Measurements from ENCODE around the gene WDR46. TPM values are rescaled to one million over a fixed set of nuclear protein-coding genes. Genes with fewer than 3 reads are reported as not detected.

The WDR46 gene
- total RNA-seq, 2 donors from 2014 or later = 41.3 to 47.2 TPM

DNA sequence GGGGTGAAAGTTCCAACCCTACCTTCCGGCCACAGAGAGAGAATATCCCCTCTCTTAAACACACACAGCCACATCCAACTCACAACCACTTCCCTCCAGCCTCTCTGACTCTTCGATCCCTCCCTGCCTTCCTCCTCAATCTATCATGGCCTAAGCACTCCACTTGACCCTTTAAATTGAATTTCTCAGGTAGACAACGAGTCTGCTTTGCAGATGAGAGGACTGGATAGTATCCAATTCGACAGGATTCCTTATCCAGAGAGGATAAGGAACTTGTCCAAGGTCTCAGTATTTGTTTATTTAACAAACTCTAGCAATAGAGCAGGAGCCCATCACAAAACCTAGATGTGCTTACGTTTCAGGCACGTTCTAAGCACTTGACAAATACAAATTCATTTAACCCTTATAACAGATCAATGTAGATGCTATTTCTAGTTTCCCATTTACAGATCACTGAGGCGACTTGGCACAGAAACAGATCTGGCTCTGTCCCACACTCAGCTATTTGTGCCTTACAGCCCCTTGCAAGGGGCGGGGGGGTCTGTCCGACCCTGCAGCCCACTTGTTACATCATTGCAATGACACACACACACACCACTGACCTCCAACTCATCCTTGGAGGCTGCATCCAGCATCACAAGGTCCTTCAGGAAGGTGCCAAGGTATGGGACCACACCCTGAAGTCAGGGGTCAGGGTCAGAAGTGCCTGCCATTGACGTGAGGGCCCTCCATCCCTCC, 5.2 kb upstream of the WDR46 start:
- TF ChIP-seq POLR2AphosphoS5 (IDR thresholded peaks at IDR 0.05) (no peak), POLR2A (IDR thresholded peaks at IDR 0.05) (no peak)
- TF ChIP-seq, protein P1, sequence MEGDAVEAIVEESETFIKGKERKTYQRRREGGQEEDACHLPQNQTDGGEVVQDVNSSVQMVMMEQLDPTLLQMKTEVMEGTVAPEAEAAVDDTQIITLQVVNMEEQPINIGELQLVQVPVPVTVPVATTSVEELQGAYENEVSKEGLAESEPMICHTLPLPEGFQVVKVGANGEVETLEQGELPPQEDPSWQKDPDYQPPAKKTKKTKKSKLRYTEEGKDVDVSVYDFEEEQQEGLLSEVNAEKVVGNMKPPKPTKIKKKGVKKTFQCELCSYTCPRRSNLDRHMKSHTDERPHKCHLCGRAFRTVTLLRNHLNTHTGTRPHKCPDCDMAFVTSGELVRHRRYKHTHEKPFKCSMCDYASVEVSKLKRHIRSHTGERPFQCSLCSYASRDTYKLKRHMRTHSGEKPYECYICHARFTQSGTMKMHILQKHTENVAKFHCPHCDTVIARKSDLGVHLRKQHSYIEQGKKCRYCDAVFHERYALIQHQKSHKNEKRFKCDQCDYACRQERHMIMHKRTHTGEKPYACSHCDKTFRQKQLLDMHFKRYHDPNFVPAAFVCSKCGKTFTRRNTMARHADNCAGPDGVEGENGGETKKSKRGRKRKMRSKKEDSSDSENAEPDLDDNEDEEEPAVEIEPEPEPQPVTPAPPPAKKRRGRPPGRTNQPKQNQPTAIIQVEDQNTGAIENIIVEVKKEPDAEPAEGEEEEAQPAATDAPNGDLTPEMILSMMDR (IDR thresholded peaks at IDR 0.05) = no peak
- Histone ChIP-seq H3K9me3 (no peaks in the 10 kb centered on the region), H3K27me3 (replicated peaks; ENCODE audit: insufficient read depth) (no peaks in the 10 kb centered on the region), H3K36me3 (peaks cover 0 to 3% of the 10 kb centered on the region in 2 donors), H3K4me1 (replicated peaks) (peaks cover 7% of the 10 kb centered on the region), H3K27ac (peak overlapping the region in 1 of 2 donors; percentile 6), H3K4me3 (no peak overlapping the region)
- 63% methylated on average over 10 of the region's 10 CpGs for WGBS
- DNase-seq (ENCODE audit: low spot score) = no peak
- intact Hi-C loops (cut with DNase I) = no loop called here

DNA sequence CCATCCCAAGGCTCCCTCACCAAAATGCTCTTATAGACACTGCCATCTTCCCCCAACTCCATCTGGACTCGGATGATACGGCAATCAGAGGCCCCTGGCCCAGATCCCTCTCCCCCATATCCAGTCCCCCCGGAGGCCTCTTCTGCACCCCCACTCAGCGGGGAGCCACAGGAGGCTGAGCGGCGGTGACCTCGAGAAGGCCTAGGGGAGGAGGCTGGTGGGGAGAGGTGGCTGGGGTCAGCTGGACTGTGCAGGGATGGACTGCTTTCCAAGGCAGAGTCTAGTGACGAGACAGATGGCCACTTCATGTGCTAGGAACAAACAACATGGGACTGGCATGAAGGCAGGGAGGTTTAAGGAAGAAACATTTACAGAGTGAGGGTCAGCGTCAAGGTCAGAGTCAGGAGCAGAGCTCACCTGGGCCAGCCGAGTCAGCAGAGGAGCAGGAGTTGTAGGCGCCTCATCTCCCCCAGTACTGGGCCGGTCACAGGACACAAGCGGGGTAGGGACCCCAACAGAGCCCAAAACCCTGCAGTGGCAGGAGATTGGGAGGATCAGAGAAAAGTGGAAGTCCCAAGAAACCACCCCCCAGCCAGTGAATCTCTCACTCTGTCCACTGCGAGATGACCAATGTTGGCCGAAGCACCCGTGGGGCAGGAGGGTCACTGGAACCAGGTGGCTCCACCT, 4.1 kb upstream of the WDR46 start:
- H3K9me3 ChIP-seq = no peaks in the 10 kb centered on the region
- DNase-seq (ENCODE audit: low spot score) = no peak
- no peak for TF ChIP-seq POLR2A (IDR thresholded peaks at IDR 0.05)
- TF ChIP-seq, protein P1 (IDR thresholded peaks at IDR 0.05) = no peak
- TF ChIP-seq POLR2AphosphoS5 (IDR thresholded peaks at IDR 0.05) = no peak
- intact Hi-C loops (cut with DNase I) = no loop called here
- peaks cover 9% of the 10 kb centered on the region for H3K4me1 ChIP-seq (replicated peaks)
- no peak overlapping the region for H3K4me3 ChIP-seq
- H3K27me3 ChIP-seq (replicated peaks; ENCODE audit: insufficient read depth) = no peaks in the 10 kb centered on the region
- 80% methylated on average over 16 of the region's 16 CpGs for WGBS
- H3K27ac ChIP-seq = no peak overlapping the region
- peaks cover 0 to 3% of the 10 kb centered on the region in 2 donors for H3K36me3 ChIP-seq

DNA sequence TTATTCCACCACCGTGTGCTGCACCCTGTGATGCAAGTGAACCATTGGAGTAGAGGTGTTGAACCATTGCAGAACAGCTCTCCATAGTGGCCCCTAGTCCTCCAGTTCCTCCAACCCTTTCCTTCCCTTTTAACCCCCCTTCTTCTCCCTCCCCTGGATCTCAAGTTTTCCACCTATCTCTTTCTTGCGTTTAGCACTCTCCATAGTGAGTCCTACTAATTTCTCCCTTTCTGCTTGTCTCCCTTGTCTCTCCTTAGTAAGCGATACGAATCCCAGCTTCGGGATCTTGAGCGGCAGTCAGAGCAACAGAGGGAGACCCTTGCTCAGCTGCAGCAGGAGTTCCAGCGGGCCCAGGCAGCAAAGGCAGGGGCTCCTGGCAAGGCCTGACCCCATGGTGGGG, 1.4 kb upstream of the WDR46 start:
- no peak for DNase-seq (ENCODE audit: low spot score)
- intact Hi-C loops (cut with DNase I) = no loop called here
- Histone ChIP-seq H3K27me3 (replicated peaks; ENCODE audit: insufficient read depth) (no peaks in the 10 kb centered on the region), H3K4me1 (replicated peaks) (peaks cover 15% of the 10 kb centered on the region), H3K4me3 (peak overlapping the region in 1 of 2 donors; percentile 66), H3K9me3 (no peaks in the 10 kb centered on the region), H3K27ac (no peak overlapping the region), H3K36me3 (peaks cover 0 to 2% of the 10 kb centered on the region in 2 donors)
- 63% methylated on average over 7 of the region's 7 CpGs for WGBS
- TF ChIP-seq, protein P1 (IDR thresholded peaks at IDR 0.05) = no peak
- TF ChIP-seq POLR2A (IDR thresholded peaks at IDR 0.05) (no peak), POLR2AphosphoS5 (IDR thresholded peaks at IDR 0.05) (no peak)

DNA sequence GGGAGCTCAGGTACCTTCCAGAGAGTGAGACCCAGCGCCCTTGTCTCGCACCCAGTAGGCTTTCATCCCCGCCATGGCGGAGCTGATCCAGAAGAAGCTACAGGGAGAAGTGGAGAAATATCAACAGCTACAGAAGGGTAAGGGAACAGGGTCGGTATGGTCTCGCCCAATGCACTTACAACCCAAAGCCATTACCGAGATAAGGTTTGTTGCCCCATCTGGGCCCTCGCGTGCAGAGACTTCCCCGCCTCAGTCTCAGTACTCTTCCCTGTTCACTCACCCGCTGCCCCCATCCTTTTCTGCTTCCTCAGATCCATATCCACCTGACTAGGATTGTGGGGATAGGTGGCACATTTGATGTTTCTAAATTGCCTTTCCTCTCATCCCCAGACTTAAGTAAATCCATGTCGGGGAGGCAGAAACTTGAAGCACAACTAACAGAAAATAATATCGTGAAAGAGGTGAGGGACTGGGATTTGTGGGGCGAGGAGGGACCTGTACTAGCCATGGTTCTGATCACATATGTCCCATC, 811 bp upstream of the WDR46 start:
- Histone ChIP-seq H3K9me3 (no peaks in the 10 kb centered on the region), H3K36me3 (no peaks in the 10 kb centered on the region), H3K4me1 (replicated peaks) (peaks cover 15% of the 10 kb centered on the region), H3K27me3 (replicated peaks; ENCODE audit: insufficient read depth) (no peaks in the 10 kb centered on the region), H3K4me3 (peak overlapping the region; percentile 66), H3K27ac (peak overlapping the region; percentile 83 to 88)
- no peak for DNase-seq (ENCODE audit: low spot score)
- 4% methylated on average over 14 of the region's 14 CpGs for WGBS
- TF ChIP-seq POLR2AphosphoS5 (IDR thresholded peaks at IDR 0.05) (no peak), POLR2A (IDR thresholded peaks at IDR 0.05) (no peak)
- TF ChIP-seq, protein P1 (IDR thresholded peaks at IDR 0.05) = no peak
- intact Hi-C loops (cut with DNase I) = no loop called here
